ENCODE results near the gene GABARAP. TPM values are rescaled to one million over a fixed set of nuclear protein-coding genes. Genes with fewer than 3 reads are reported as not detected.
A peak's percentile ranks its signal among the peaks of the same experiment; 100 is the strongest.

The GABARAP gene
- total and polyA plus RNA-seq, 10 of the 15 experiments (the other 5 are each of a cell fraction or from before 2014, with no cell fraction given), result 134 to 613 (median 285) TPM

DNA sequence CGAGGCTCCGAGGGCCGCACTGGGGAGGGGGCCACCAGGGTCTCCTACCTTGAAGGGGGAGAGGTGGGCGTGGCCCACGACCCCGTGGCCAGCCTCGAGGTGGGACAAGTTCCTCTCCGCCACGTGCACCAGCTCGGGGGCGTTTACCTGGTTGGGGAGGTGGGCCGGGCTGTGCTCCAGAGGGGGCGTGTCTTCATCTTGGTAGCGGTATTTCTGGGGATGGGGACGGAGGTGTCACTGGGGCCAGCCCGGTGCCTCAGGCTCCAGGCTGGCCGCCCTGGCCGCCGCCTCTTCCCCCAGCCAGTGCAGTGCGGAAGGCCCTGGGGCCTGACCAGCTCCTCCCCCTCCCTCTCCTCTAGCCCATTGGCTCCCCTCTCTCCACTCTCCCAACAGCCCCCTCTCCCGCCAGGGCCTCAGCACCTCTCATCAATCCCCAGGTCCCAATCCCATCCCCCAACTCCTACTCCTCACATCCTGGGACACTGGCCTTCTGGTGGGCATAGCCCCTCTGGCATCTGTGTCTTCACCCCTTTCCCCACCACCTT is 34.1 kb downstream of the GABARAP start (continued):
- no peak for TF ChIP-seq ZNF217 (IDR thresholded peaks at IDR 0.05)

DNA sequence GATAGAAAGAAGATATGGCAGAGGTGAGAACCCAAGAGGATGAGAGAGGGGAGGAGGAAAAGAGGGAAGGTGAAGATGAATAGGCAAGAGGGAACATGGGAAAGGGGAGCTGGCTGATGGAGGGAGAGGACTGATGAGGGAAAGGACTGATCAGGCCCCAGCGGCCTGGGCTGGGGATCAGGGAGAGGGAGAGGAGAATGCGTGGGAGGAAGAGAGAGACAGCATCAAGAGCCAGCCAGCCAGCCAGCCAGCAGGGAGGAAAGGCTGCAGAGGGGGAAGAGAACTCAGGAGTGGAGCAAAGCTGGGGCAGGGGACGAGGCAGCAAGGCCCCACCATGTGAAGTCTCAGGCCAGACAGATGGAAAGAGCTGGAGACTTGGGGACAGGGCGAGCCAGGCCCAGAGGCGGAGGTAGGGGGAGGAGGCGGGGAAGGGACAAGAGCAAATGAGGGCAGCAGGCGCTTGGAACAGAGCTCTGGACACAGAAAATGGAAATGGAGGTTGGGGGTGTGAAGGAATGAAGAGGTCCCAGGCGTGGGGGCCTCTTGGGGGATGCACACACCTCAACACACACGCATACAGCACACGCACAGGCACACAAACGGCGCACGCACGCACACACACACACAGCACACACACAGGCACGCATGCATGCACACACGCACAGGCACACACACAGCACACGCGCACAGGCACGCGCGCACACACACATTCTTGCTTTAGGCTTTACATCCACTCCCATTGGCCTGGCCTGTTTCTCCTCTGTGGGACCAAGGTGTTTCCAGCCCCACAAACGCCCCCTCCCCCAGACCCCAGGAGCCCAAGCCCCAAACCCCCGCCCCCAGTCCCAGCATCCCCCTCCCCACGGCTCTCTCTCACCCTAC is 34.9 kb downstream of the GABARAP start:
- Histone ChIP-seq H4K20me1 (ENCODE audit: control insufficient read depth, insufficient read depth) (no peaks in the 10 kb centered on the region), H3K4me2 (ENCODE audit: control insufficient read depth, insufficient read depth) (no peak overlapping the region), H3K4me1 (ENCODE audit: control insufficient read depth, insufficient read depth, low read length) (peaks cover 6% of the 10 kb centered on the region; the same call in 1 of the 2 replicates), H3K79me2 (ENCODE audit: control insufficient read depth, insufficient read depth, low read length) (no peaks in the 10 kb centered on the region), H3K36me3 (ENCODE audit: control insufficient read depth in 2 of 2, insufficient read depth in 2 of 2, low read length in 1 of 2) (no peaks in the 10 kb centered on the region), H3K27ac (ENCODE audit: control insufficient read depth, insufficient read depth) (no peak overlapping the region), H3K9ac (ENCODE audit: control insufficient read depth, insufficient read depth, low read length) (no peak overlapping the region), H3K9me3 (replicated peaks; ENCODE audit: control insufficient read depth, insufficient read depth, low read length) (no peaks in the 10 kb centered on the region), H3K4me3 (no peak overlapping the region), H3K27me3 (replicated peaks in 1 of 2; ENCODE audit: control insufficient read depth in 2 of 2, insufficient read depth in 2 of 2, low read length in 1 of 2) (no peaks in the 10 kb centered on the region), H2AFZ (ENCODE audit: control insufficient read depth, low read depth, low read length) (no peak overlapping the region)
- WGBS (ENCODE audit: insufficient coverage, insufficient replicate concordance, low lambda C conversion rate, missing lambda C conversion rate), result 71% methylated on average over 16 of the region's 24 CpGs
- DNase-seq (ENCODE audit: low read depth, low spot score), result no peak
- POLR2A ChIA-PET, result no interaction called here
- BruUV-seq (replicated peaks), result no TSS peak
- ATAC-seq, result no peak
- SMC1A ChIA-PET (ENCODE audit: uncharacterized antibody, unreplicated experiment), result no interaction called here
- CTCF ChIA-PET, result interaction anchor here (2.0 kb wide), 1 partner anchor 13 kb away, joined by 7 read pairs; the partner anchor contains the start of genes ACADVL and DLG4
- intact Hi-C loops (cut with micrococcal nuclease; ENCODE audit: unreplicated experiment) (no loop called here), in situ Hi-C loops (cut with MboI) (no loop called here)
- no peak for FAIRE-seq
- TF ChIP-seq, protein P1, sequence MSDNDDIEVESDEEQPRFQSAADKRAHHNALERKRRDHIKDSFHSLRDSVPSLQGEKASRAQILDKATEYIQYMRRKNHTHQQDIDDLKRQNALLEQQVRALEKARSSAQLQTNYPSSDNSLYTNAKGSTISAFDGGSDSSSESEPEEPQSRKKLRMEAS (IDR thresholded peaks at IDR 0.05; ENCODE audit: low read depth, low read length), result no peak
- TF ChIP-seq, protein P2, sequence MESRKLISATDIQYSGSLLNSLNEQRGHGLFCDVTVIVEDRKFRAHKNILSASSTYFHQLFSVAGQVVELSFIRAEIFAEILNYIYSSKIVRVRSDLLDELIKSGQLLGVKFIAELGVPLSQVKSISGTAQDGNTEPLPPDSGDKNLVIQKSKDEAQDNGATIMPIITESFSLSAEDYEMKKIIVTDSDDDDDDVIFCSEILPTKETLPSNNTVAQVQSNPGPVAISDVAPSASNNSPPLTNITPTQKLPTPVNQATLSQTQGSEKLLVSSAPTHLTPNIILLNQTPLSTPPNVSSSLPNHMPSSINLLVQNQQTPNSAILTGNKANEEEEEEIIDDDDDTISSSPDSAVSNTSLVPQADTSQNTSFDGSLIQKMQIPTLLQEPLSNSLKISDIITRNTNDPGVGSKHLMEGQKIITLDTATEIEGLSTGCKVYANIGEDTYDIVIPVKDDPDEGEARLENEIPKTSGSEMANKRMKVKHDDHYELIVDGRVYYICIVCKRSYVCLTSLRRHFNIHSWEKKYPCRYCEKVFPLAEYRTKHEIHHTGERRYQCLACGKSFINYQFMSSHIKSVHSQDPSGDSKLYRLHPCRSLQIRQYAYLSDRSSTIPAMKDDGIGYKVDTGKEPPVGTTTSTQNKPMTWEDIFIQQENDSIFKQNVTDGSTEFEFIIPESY (IDR thresholded peaks at IDR 0.05), result 0 out of 2 replicates have a peak, but pooled peaks have one; percentile 21
- RAD21 ChIA-PET (ENCODE audit: unreplicated experiment), result no interaction called here

All from GM12878 (cell line).